ENCODE data around the gene RNF220. TPM values are rescaled to one million over a fixed set of nuclear protein-coding genes. Genes with fewer than 3 reads are reported as not detected.

Gene RNF220
- total RNA-seq, 2 experiments from 2014 or later: 72.3 to 78.3 TPM

DNA sequence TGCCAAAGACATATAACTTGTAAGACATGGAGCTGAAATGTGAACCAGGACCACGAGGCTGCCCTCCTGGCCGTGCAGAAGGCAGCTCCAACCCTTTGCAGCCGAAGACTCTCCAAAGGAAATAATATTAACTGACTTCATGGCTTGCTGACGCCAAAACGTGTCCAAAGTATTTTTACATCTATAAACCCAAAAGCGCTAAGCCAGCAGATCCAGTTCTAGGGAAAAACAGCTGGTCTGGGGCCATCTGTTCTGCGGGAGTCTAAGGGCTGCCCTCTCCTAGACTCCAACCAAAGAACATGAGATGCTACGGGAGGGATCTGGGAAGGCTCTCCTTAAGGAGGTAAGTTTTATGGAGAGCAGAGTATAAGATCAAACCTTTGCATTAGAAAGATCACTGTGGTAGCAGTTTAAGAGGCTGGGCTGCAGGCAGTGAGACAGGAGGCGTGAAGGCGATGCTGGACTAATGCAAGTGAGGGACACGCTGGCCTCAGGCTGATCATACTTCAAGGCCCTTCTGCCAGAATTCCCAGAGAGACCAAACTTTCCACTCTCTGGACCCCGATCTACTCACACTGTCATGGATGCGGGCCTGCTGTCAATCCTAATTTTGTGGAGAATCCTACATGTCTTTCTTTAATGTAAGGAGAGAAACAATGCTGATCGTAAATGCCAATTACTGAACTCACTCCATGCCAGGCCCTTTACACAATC is 268.1 kb downstream of the RNF220 start:
- ATAC-seq (no peak), DNase-seq (no peak)
- Mint-ChIP-seq H3K4me1 (peaks cover 24% of the 10 kb centered on the region), H3K27ac (peak overlapping the region; percentile 34), H3K36me3 (ENCODE audit: low read depth) (no peaks in the 10 kb centered on the region), H3K4me3 (peak overlapping the region; percentile 78), H3K9me3 (ENCODE audit: low read depth) (no peaks in the 10 kb centered on the region), H3K27me3 (no peaks in the 10 kb centered on the region)
- ChIA-PET CTCF (interaction anchor here (0.6 to 2.7 kb wide), 5 partner anchors 9 to 126 kb away, joined by 3 to 16 read pairs (median 5); no protein-coding TSS in a partner anchor), POLR2A (interaction anchor here (0.6 to 2.2 kb wide), 6 partner anchors 9 to 669 kb away, joined by 3 to 23 read pairs (median 6); partner anchors contain the start of gene RNU5D-1)
- intact Hi-C loops (cut with DNase I, micrococcal nuclease): no loop called here

- no peaks in the 10 kb centered on the region for H3K9me3 Mint-ChIP-seq (ENCODE audit: low read depth)
- ATAC-seq: no peak
- intact Hi-C loops (cut with DNase I, micrococcal nuclease): loop anchor here (1.0 to 2.0 kb wide), 11 partner anchors 41 to 910 kb away; partner anchors contain the start of genes DMAP1 (in 1 of the 2), EIF2B3 (in 1 of the 2), ERI3 (in 1 of the 2) and KIF2C (in 1 of the 2)
- peak overlapping the region; percentile 78 for H3K4me3 Mint-ChIP-seq
- ChIA-PET CTCF (interaction anchor here (0.6 to 2.7 kb wide), 7 partner anchors 18 to 125 kb away, joined by 3 to 16 read pairs (median 4); no protein-coding TSS in a partner anchor), POLR2A (interaction anchor here (0.6 to 2.2 kb wide), 7 partner anchors 17 to 669 kb away, joined by 3 to 23 read pairs (median 7); partner anchors contain the start of gene RNU5D-1)
- H3K36me3 Mint-ChIP-seq (ENCODE audit: low read depth): no peaks in the 10 kb centered on the region
- peak overlapping the region; percentile 34 for H3K27ac Mint-ChIP-seq
- DNase-seq: no peak
- H3K4me1 Mint-ChIP-seq: peaks cover 24% of the 10 kb centered on the region
- no peaks in the 10 kb centered on the region for H3K27me3 Mint-ChIP-seq
Observed at GRCh38 chr1:44673675-44674112, 268.6 kb downstream of the RNF220 start.

- Mint-ChIP-seq H3K4me3 (peak within 1 kb of the TSS; percentile 78), H3K27ac (peak within 1 kb of the TSS; percentile 84), H3K27me3 (no peaks in the 10 kb centered on the region), H3K36me3 (ENCODE audit: low read depth) (no peaks in the 10 kb centered on the region), H3K9me3 (ENCODE audit: low read depth) (no peaks in the 10 kb centered on the region), H3K4me1 (peaks cover 24% of the 10 kb centered on the region)
- intact Hi-C loops (cut with DNase I, micrococcal nuclease): loop anchor here (1.0 to 2.0 kb wide), 11 partner anchors 42 to 909 kb away; partner anchors contain the start of genes DMAP1 (in 1 of the 2), EIF2B3 (in 1 of the 2), ERI3 (in 1 of the 2) and KIF2C (in 1 of the 2)
- ChIA-PET CTCF (interaction anchor here (0.6 to 2.7 kb wide), 13 partner anchors 9 to 336 kb away, joined by 3 to 16 read pairs (median 3); partner anchors contain the start of gene HECTD3), POLR2A (interaction anchor here (0.6 to 2.2 kb wide), 6 partner anchors 40 to 56 kb away, joined by 3 to 23 read pairs (median 8); partner anchors contain the start of gene RNU5D-1)
- DNase-seq (peak; percentile 99), ATAC-seq (peak; percentile 97)
Observed at GRCh38 chr1:44674113-44675000, 269.3 kb downstream of the RNF220 start, which contains the start of the genes ARMH1 and TMEM53. TSS of gene ARMH1 (plus strand) at chr1:44674714. CDS start at chr1:44689698, 14,984 bp downstream. TSS of gene TMEM53 (minus strand) at chr1:44674481. CDS start at chr1:44674391, 90 bp downstream.

DNA sequence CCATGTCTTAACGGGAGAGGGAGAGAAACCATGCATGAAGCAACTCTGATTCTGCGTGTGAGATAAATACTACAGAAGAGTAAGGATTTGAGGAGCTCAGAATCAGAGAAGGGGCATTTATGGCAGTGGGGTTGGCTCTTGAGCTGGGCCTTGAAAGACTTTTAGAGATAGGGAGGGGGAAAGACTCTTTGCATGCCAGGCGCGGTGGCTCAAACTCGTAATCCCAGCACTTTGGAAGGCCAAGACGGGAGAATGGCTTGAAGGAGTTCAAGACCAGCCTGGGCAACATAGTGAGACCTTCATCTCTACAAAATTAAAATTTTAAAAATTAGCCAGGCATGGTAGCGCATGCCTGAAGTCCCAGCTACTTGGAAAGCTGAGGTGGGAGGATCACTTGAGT is 270.1 kb downstream of the RNF220 start:
- Mint-ChIP-seq H3K27me3 (no peaks in the 10 kb centered on the region), H3K27ac (peak overlapping the region; percentile 84), H3K9me3 (ENCODE audit: low read depth) (no peaks in the 10 kb centered on the region), H3K4me1 (peaks cover 24% of the 10 kb centered on the region), H3K4me3 (peak overlapping the region; percentile 78), H3K36me3 (ENCODE audit: low read depth) (no peaks in the 10 kb centered on the region)
- ChIA-PET CTCF (interaction anchor here (0.6 to 1.5 kb wide), 8 partner anchors 8 to 336 kb away, joined by 3 to 14 read pairs (median 3); partner anchors contain the start of gene HECTD3), POLR2A (interaction anchor here (1.1 kb wide), 1 partner anchor 47 kb away, joined by 4 read pairs; no protein-coding TSS in a partner anchor)
- no peak for DNase-seq
- ATAC-seq: no peak
- intact Hi-C loops (cut with DNase I, micrococcal nuclease): loop anchor here in 1 of 2 experiments (2.0 kb wide), 2 partner anchors 46 to 126 kb away; partner anchors contain the start of gene PLK3

DNA sequence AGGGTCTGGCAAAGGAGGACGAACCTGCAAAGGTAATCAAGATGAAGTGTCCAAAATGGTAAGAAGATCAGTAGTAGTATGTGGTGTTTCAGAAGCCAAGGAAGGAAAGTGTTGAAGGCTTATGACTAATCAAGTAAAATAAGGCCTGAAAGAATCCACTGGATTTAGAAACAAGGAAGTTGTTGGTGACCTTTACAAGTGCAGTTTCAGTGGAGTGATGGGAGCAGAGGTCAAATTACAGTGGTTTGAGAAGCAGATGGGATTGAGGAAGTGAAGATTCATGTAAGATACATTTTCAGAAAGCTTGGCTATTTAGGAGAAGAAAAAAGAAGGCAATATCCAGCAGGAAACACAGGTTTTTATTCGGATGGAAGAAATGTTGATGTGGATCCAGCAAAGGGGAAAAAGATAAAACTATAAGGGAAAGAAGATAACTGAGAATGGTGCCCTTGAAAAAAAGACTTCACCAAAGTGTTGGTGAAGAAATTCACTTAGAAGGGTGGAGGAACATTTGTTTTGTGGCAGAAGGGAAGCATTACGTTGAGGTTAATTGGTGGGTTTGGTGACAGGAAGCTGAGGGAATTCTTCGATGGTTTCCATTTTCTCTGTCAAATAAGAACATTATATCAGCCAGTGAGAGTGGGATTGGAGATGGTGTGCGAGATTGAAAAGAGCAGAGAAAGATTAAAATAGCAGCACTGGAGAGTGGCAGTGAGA is 271.6 kb downstream of the RNF220 start:
- no peak overlapping the region for H3K27ac Mint-ChIP-seq
- no peaks in the 10 kb centered on the region for H3K27me3 Mint-ChIP-seq
- H3K36me3 Mint-ChIP-seq (ENCODE audit: low read depth): no peaks in the 10 kb centered on the region
- H3K4me3 Mint-ChIP-seq: no peak overlapping the region
- peaks cover 24% of the 10 kb centered on the region for H3K4me1 Mint-ChIP-seq
- CTCF ChIA-PET: interaction anchor here (1.0 to 1.6 kb wide), 2 partner anchors 11 to 24 kb away, joined by 3 to 5 read pairs; no protein-coding TSS in a partner anchor
- no peaks in the 10 kb centered on the region for H3K9me3 Mint-ChIP-seq (ENCODE audit: low read depth)
- ATAC-seq (no peak), DNase-seq (no peak)
- intact Hi-C loops (cut with DNase I, micrococcal nuclease): no loop called here
- POLR2A ChIA-PET: no interaction called here

GRCh38 chr1:44677201-44677766 is 272.2 kb downstream of the RNF220 start:
- ATAC-seq: no peak
- Mint-ChIP-seq H3K9me3 (ENCODE audit: low read depth) (no peaks in the 10 kb centered on the region), H3K36me3 (ENCODE audit: low read depth) (no peaks in the 10 kb centered on the region), H3K27me3 (no peaks in the 10 kb centered on the region), H3K27ac (no peak overlapping the region), H3K4me1 (peaks cover 19% of the 10 kb centered on the region), H3K4me3 (no peak overlapping the region)
- ChIA-PET CTCF (interaction anchor here (1.0 to 1.6 kb wide), 2 partner anchors 10 to 25 kb away, joined by 3 to 5 read pairs; no protein-coding TSS in a partner anchor), POLR2A (no interaction called here)
- no peak for DNase-seq
- intact Hi-C loops (cut with DNase I, micrococcal nuclease): no loop called here

GRCh38 chr1:44678120-44678519 is 273.1 kb downstream of the RNF220 start:
- ChIA-PET CTCF (no interaction called here), POLR2A (no interaction called here)
- H3K36me3 Mint-ChIP-seq (ENCODE audit: low read depth): no peaks in the 10 kb centered on the region
- no peaks in the 10 kb centered on the region for H3K27me3 Mint-ChIP-seq
- H3K4me1 Mint-ChIP-seq: peaks cover 11% of the 10 kb centered on the region
- no peak for ATAC-seq
- intact Hi-C loops (cut with DNase I, micrococcal nuclease): no loop called here
- H3K9me3 Mint-ChIP-seq (ENCODE audit: low read depth): no peaks in the 10 kb centered on the region
- H3K27ac Mint-ChIP-seq: no peak overlapping the region
- DNase-seq: no peak
- H3K4me3 Mint-ChIP-seq: no peak overlapping the region

GRCh38 chr1:44678626-44679025 is 273.6 kb downstream of the RNF220 start:
- no peak overlapping the region for H3K27ac Mint-ChIP-seq
- ChIA-PET POLR2A (no interaction called here), CTCF (interaction anchor here (2.4 kb wide), 1 partner anchor 26 kb away, joined by 6 read pairs; no protein-coding TSS in a partner anchor)
- no peak for ATAC-seq
- peaks cover 8% of the 10 kb centered on the region for H3K4me1 Mint-ChIP-seq
- H3K27me3 Mint-ChIP-seq: no peaks in the 10 kb centered on the region
- no peaks in the 10 kb centered on the region for H3K36me3 Mint-ChIP-seq (ENCODE audit: low read depth)
- no peaks in the 10 kb centered on the region for H3K9me3 Mint-ChIP-seq (ENCODE audit: low read depth)
- no peak for DNase-seq
- intact Hi-C loops (cut with DNase I, micrococcal nuclease): no loop called here
- no peak overlapping the region for H3K4me3 Mint-ChIP-seq

DNA sequence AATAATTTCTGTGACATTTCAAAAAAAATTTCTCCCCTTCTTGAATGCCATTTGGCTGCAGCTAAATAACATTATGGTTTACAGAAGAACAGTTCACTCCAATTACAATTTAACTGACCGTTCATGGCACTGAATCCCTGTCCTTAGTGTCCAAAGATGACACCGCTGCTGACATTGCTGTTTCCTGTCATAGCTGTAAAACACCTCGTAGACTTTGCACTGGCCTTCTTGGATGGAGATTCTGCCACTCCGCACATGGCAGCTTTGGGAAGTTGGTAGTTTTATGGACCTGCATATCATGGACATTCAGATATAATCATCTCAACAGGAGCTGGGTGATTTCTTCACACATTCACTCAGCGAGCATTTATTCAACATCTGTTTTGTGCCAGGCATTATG is 274.4 kb downstream of the RNF220 start:
- Mint-ChIP-seq H3K27me3 (no peaks in the 10 kb centered on the region), H3K4me1 (peaks cover 7% of the 10 kb centered on the region), H3K27ac (no peak overlapping the region), H3K4me3 (no peak overlapping the region), H3K36me3 (ENCODE audit: low read depth) (no peaks in the 10 kb centered on the region), H3K9me3 (ENCODE audit: low read depth) (no peaks in the 10 kb centered on the region)
- ChIA-PET CTCF (interaction anchor here (2.4 kb wide), 1 partner anchor 27 kb away, joined by 6 read pairs; no protein-coding TSS in a partner anchor), POLR2A (no interaction called here)
- ATAC-seq (no peak), DNase-seq (no peak)
- intact Hi-C loops (cut with DNase I, micrococcal nuclease): no loop called here

Measured in activated CD4-positive, alpha-beta T cell treated with anti-CD3 and anti-CD28 coated beads for 36 hours (primary cell).